Measurements from ENCODE around the gene CD300C.

Gene CD300C

DNA sequence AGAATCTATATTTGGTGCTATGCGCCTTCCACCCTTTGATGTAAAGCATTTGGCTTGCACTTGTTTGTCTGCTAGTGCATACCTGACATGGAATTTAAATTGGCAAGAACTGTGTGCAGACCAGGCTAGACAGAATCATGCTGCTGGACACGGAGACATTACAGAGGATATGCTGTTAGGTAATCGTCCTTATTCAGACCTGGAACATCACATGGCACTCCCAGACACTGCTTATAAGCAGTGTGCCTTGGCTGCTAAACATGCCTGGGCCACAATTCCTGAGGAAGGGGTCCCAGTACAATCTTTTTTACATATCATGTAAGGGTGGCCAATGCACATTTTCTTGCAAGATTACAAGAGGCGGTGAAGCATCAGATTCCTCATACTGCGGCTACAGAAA lies 39.8 kb upstream of the CD300C start:
- Histone ChIP-seq H3K36me3 (replicated peaks; ENCODE audit: low read depth, low read length) (no peaks in the 10 kb centered on the region), H2AFZ (ENCODE audit: low read depth, low read length) (no peak overlapping the region), H3K9me3 (ENCODE audit: insufficient read depth, low read length) (no peaks in the 10 kb centered on the region), H3K79me2 (ENCODE audit: low read length) (no peaks in the 10 kb centered on the region), H3K4me3 (ENCODE audit: low read length) (no peak overlapping the region), H4K20me1 (ENCODE audit: insufficient read depth, low read length) (no peaks in the 10 kb centered on the region), H3K27ac (ENCODE audit: low read length) (no peak overlapping the region), H3K4me1 (ENCODE audit: low read length) (no peaks in the 10 kb centered on the region), H3K9ac (ENCODE audit: low read length) (no peak overlapping the region), H3K4me2 (ENCODE audit: low read length) (no peak overlapping the region), H3K27me3 (ENCODE audit: low read depth, low read length) (peaks cover 55% of the 10 kb centered on the region)
- no peak for TF ChIP-seq EZH2phosphoT487 (IDR thresholded peaks at IDR 0.05; ENCODE audit: low read depth)
- TF ChIP-seq, protein P1, sequence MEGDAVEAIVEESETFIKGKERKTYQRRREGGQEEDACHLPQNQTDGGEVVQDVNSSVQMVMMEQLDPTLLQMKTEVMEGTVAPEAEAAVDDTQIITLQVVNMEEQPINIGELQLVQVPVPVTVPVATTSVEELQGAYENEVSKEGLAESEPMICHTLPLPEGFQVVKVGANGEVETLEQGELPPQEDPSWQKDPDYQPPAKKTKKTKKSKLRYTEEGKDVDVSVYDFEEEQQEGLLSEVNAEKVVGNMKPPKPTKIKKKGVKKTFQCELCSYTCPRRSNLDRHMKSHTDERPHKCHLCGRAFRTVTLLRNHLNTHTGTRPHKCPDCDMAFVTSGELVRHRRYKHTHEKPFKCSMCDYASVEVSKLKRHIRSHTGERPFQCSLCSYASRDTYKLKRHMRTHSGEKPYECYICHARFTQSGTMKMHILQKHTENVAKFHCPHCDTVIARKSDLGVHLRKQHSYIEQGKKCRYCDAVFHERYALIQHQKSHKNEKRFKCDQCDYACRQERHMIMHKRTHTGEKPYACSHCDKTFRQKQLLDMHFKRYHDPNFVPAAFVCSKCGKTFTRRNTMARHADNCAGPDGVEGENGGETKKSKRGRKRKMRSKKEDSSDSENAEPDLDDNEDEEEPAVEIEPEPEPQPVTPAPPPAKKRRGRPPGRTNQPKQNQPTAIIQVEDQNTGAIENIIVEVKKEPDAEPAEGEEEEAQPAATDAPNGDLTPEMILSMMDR (IDR thresholded peaks at IDR 0.05; ENCODE audit: low read depth, low read length) = no peak

DNA sequence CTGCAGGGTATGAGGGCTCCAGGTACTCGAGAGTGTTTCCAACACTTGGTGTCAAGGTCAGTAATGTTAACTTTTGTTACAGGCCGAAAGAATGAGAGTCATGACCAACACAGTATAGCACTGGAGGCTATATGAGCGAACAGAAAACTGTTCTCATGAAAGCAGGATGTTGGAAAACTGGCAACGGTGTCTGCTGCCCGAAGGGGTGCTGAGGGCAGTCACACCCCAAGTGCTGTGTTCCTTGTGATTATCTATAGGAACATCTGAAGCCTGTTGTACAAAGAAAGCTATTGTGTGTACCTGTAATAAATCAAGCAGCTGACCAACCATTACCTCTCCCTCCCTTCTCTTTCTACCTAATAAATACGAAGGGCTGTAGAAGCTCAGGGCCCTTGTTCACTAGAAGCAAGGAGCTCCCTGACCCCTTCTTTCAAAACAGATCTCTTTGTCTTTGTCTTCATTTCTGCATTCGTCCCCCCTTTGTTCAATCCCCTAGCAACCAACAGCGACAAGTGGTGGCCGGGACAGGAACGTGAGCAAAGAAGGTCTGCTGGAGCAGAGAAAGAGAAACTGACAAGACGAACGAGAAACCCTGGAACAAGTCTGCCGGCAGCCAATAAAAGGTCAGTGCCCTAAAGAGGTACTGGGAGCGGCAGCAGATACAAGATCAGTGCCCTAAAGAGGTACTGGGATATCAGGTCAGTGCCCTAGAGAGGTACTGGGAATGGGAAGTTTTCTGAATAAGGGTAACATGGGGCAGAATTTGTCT lies 38.6 kb upstream of the CD300C start:
- H3K4me2 ChIP-seq (ENCODE audit: low read length) = no peak overlapping the region
- no peaks in the 10 kb centered on the region for H3K4me1 ChIP-seq (ENCODE audit: low read length)
- H3K9me3 ChIP-seq (ENCODE audit: insufficient read depth, low read length) = no peaks in the 10 kb centered on the region
- no peaks in the 10 kb centered on the region for H3K36me3 ChIP-seq (replicated peaks; ENCODE audit: low read depth, low read length)
- no peaks in the 10 kb centered on the region for H3K79me2 ChIP-seq (ENCODE audit: low read length)
- no peak overlapping the region for H3K4me3 ChIP-seq (ENCODE audit: low read length)
- no peaks in the 10 kb centered on the region for H4K20me1 ChIP-seq (ENCODE audit: insufficient read depth, low read length)
- no peak overlapping the region for H3K27ac ChIP-seq (ENCODE audit: low read length)
- H3K27me3 ChIP-seq (ENCODE audit: low read depth, low read length) = peaks cover 51% of the 10 kb centered on the region
- TF ChIP-seq EZH2phosphoT487 (IDR thresholded peaks at IDR 0.05; ENCODE audit: low read depth) = no peak
- TF ChIP-seq, protein P1 (IDR thresholded peaks at IDR 0.05; ENCODE audit: low read depth, low read length) = no peak
- no peak overlapping the region for H3K9ac ChIP-seq (ENCODE audit: low read length)
- no peak overlapping the region for H2AFZ ChIP-seq (ENCODE audit: low read depth, low read length)

DNA sequence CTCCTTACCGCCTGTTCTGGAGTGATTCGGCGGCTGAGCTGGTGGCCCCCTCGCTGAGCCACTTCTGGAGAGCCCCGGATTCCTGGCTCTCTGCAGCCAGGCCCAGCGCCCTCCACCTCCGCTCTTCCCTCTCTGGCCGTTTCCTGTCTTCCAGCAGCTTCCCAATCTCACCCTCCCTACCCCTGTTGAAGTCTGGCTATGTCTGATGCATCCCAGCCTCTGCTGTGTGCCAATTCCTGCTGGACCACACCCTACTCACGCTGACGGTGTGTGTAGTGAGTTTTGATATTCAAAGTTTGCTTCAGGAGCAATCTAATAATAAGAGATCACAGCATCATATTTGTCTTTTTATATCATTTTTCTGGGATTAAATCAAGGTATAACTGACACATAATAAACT lies 36.7 kb upstream of the CD300C start:
- no peak for TF ChIP-seq EZH2phosphoT487 (IDR thresholded peaks at IDR 0.05; ENCODE audit: low read depth)
- TF ChIP-seq, protein P1 (IDR thresholded peaks at IDR 0.05; ENCODE audit: low read depth, low read length) = no peak
- H3K27ac ChIP-seq (ENCODE audit: low read length) = no peak overlapping the region
- H4K20me1 ChIP-seq (ENCODE audit: insufficient read depth, low read length) = no peaks in the 10 kb centered on the region
- H3K9ac ChIP-seq (ENCODE audit: low read length) = no peak overlapping the region
- no peak overlapping the region for H3K4me2 ChIP-seq (ENCODE audit: low read length)
- peaks cover 32% of the 10 kb centered on the region for H3K27me3 ChIP-seq (ENCODE audit: low read depth, low read length)
- H3K79me2 ChIP-seq (ENCODE audit: low read length) = no peaks in the 10 kb centered on the region
- no peaks in the 10 kb centered on the region for H3K36me3 ChIP-seq (replicated peaks; ENCODE audit: low read depth, low read length)
- H3K9me3 ChIP-seq (ENCODE audit: insufficient read depth, low read length) = no peaks in the 10 kb centered on the region
- no peaks in the 10 kb centered on the region for H3K4me1 ChIP-seq (ENCODE audit: low read length)
- H3K4me3 ChIP-seq (ENCODE audit: low read length) = no peak overlapping the region
- H2AFZ ChIP-seq (ENCODE audit: low read depth, low read length) = no peak overlapping the region

DNA sequence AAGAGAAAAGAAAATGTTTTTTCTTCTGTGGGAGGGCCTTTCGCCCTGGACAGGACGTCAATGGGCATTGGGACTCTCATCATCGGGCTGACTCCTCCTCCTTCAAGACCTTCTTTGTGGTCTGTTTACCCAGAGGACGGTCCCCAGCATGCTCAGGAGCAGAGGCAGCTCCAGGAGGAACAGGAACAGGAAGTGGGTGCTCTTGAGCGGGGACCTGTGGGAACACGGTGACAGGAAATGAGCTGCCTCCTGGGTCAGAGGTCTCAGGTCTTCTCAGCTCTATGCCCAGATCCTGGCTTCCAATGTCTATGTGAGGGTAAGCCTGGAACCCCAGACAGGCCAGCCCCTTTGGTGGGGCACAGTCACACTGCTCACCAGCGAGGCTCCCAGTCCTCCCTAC lies 34.0 kb upstream of the CD300C start:
- no peaks in the 10 kb centered on the region for H3K9me3 ChIP-seq (ENCODE audit: insufficient read depth, low read length)
- no peaks in the 10 kb centered on the region for H4K20me1 ChIP-seq (ENCODE audit: insufficient read depth, low read length)
- no peak overlapping the region for H3K27ac ChIP-seq (ENCODE audit: low read length)
- peaks cover 17% of the 10 kb centered on the region for H3K27me3 ChIP-seq (ENCODE audit: low read depth, low read length)
- H3K79me2 ChIP-seq (ENCODE audit: low read length) = no peaks in the 10 kb centered on the region
- no peak for TF ChIP-seq EZH2phosphoT487 (IDR thresholded peaks at IDR 0.05; ENCODE audit: low read depth)
- TF ChIP-seq, protein P1 (IDR thresholded peaks at IDR 0.05; ENCODE audit: low read depth, low read length) = no peak
- H3K4me3 ChIP-seq (ENCODE audit: low read length) = no peak overlapping the region
- H3K36me3 ChIP-seq (replicated peaks; ENCODE audit: low read depth, low read length) = no peaks in the 10 kb centered on the region
- no peak overlapping the region for H2AFZ ChIP-seq (ENCODE audit: low read depth, low read length)
- H3K9ac ChIP-seq (ENCODE audit: low read length) = no peak overlapping the region
- H3K4me2 ChIP-seq (ENCODE audit: low read length) = no peak overlapping the region
- H3K4me1 ChIP-seq (ENCODE audit: low read length) = no peaks in the 10 kb centered on the region

All from OCI-LY3 (cell line).